HepG2 (cell line): Measurements from ENCODE around the gene CFAP100. TPM values are rescaled to one million over a fixed set of nuclear protein-coding genes. Genes with fewer than 3 reads are reported as not detected.

Source experiments
- ATAC-seq: fragments of 200-7000 bp; cut with Tn5 transposase; 3 replicates; pipeline ENCODE4 v1.9.1; 2020; ENCODE audit warnings: mild to moderate bottlenecking, moderate library complexity
- BruUV-seq: library from RNA; stranded (reverse); fragments of 400-500 nt; replicated peaks from 2 replicates; lab custom pipeline; 2021; lab: Mats Ljungman, UMichigan
- CTCF ChIA-PET: fragments of 300-600 bp; formaldehyde crosslinking; extraction: SDS; loops from one replicate; lab custom pipeline; 2021; ENCODE audit warnings: low total read pairs, inconsistent platforms, low intra/inter-chr PET ratio; lab: Yijun Ruan, JAX
- POLR2A ChIA-PET: fragments of 350-600 bp; sonication (Branson Sonifier 250); formaldehyde crosslinking; loops from one replicate; lab custom pipeline; 2020; ENCODE audit warnings: antibody characterized with exemption, inconsistent platforms; lab: Yijun Ruan, JAX
- DNase-seq: peaks from one replicate; pipeline ENCODE4 v3.0.0-alpha.2; 2015; ENCODE audit warnings: low spot score
- FAIRE-seq: peaks from 3 replicates; lab custom pipeline; 2011; peaks lifted over from hg19 to GRCh38; lab: Jason Lieb, UNC
- H2AFZ ChIP-seq: one replicate; pipeline ENCODE4 v1.6.1; 2011; ENCODE audit warnings: low read length, inconsistent platforms
- H3K27ac ChIP-seq: fragments of 300-600 bp; 3 replicates; pipeline ENCODE4 v1.8.0; 2011; ENCODE audit warnings: mixed run types, mild to moderate bottlenecking, mixed read lengths, low read length, inconsistent platforms; ENCODE audit not compliant: insufficient read depth; ENCODE audit errors: extremely low read length
- H3K27me3 ChIP-seq, 2 experiments: fragments of 200-600 bp in 1 of 2; 2 replicates in 1 of 2; 3 replicates in 1 of 2; pipeline versions ENCODE4 v1.6.0 to v1.8.0; 2011; ENCODE audit warnings: low read length in 2 of 2, mild to moderate bottlenecking in 2 of 2, moderate library complexity in 2 of 2, inconsistent platforms in 1 of 2; ENCODE audit not compliant: insufficient read depth in 2 of 2, control insufficient read depth in 1 of 2
- H3K36me3 ChIP-seq, 2 experiments: fragments of 200-600 bp in 1 of 2; replicated peaks in 1 of 2; 2 replicates in 1 of 2; 3 replicates in 1 of 2; pipeline versions ENCODE4 v1.5.1 to v1.8.0; 2011; ENCODE audit warnings: low read length in 2 of 2, inconsistent platforms in 1 of 2; ENCODE audit not compliant: insufficient read depth in 2 of 2, control insufficient read depth in 1 of 2
- H3K4me1 ChIP-seq: 2 replicates; pipeline ENCODE4 v1.5.1; 2012; ENCODE audit warnings: low read length, inconsistent platforms; ENCODE audit not compliant: insufficient read depth
- H3K4me2 ChIP-seq: 2 replicates; pipeline ENCODE4 v1.6.0; 2011; ENCODE audit warnings: low read depth, low read length, inconsistent platforms
- H3K4me3 ChIP-seq, 3 experiments: fragments of 200-600 bp in 1 of 3; sonication (generic), shearing (Covaris generic) in 1 of 3; replicated peaks in 1 of 3; 2 replicates each; pipeline ENCODE4 v1.5.1; 2011 to 2016; ENCODE audit warnings: low read length in 3 of 3, inconsistent platforms in 2 of 3, low read depth in 2 of 3, mild to moderate bottlenecking in 2 of 3, control low read depth in 1 of 3, mixed read lengths in 1 of 3; ENCODE audit not compliant: insufficient read depth in 1 of 3
- H3K79me2 ChIP-seq: one replicate; pipeline ENCODE4 v1.6.1; 2011; ENCODE audit warnings: low read length, inconsistent platforms; ENCODE audit not compliant: insufficient read depth
- H3K9ac ChIP-seq: 2 replicates; pipeline ENCODE4 v1.6.0; 2011; ENCODE audit warnings: mild to moderate bottlenecking, low read depth, low read length, inconsistent platforms; ENCODE audit not compliant: insufficient read depth
- H3K9me3 ChIP-seq: 2 replicates; pipeline ENCODE4 v1.5.1; 2012; ENCODE audit warnings: mild to moderate bottlenecking, low read length
- H4K20me1 ChIP-seq: 2 replicates; pipeline ENCODE4 v1.6.0; 2011; ENCODE audit warnings: inconsistent platforms, mild to moderate bottlenecking, low read length, moderate library complexity; ENCODE audit not compliant: insufficient read depth
- AHDC1 ChIP-seq: sonication (generic); formaldehyde crosslinking; IDR thresholded peaks from 2 replicates; pipeline ENCODE4 v1.5.1; 2020; ENCODE audit warnings: mild to moderate bottlenecking, missing genetic modification reagents, borderline replicate concordance
- EZH2 ChIP-seq: conservative IDR thresholded peaks from 2 replicates; pipeline ENCODE4 v1.6.1; 2012; ENCODE audit warnings: mild to moderate bottlenecking, low read depth, low read length, moderate library complexity
- HBP1 ChIP-seq: IDR thresholded peaks from 2 replicates; pipeline ENCODE4 v1.6.1; 2016; ENCODE audit warnings: low read depth, control low read depth
- HCFC1 ChIP-seq: fragments of 150-350 bp; IDR thresholded peaks from 2 replicates; pipeline ENCODE4 v1.6.1; 2014; ENCODE audit warnings: low read depth, low read length
- JUND ChIP-seq: sonication (generic); formaldehyde crosslinking; IDR thresholded peaks from 2 replicates; pipeline ENCODE4 v1.8.0; 2022; ENCODE audit warnings: mild to moderate bottlenecking, missing genetic modification reagents
- KLF6 ChIP-seq: IDR thresholded peaks from 2 replicates; pipeline ENCODE4 v1.8.0; 2016; ENCODE audit warnings: missing biosample characterization, missing genetic modification reagents
- POGZ ChIP-seq: sonication (generic); formaldehyde crosslinking; IDR thresholded peaks from 2 replicates; pipeline ENCODE4 v1.4.0; 2020; ENCODE audit warnings: mild to moderate bottlenecking, missing genetic modification reagents
- RFXAP ChIP-seq: sonication (generic); formaldehyde crosslinking; IDR thresholded peaks from 2 replicates; pipeline ENCODE4 v1.4.0; 2020; ENCODE audit warnings: missing genetic modification reagents, borderline replicate concordance
- SATB2 ChIP-seq: sonication (generic); formaldehyde crosslinking; IDR thresholded peaks from 2 replicates; pipeline ENCODE4 v1.5.0; 2020; ENCODE audit warnings: missing genetic modification reagents
- TFDP2 ChIP-seq: sonication (generic); formaldehyde crosslinking; IDR thresholded peaks from 2 replicates; pipeline ENCODE4 v1.4.0; 2020; ENCODE audit warnings: missing genetic modification reagents
- ZNF10 ChIP-seq: sonication (generic); formaldehyde crosslinking; IDR thresholded peaks from 2 replicates; pipeline ENCODE4 v1.4.0; 2020; ENCODE audit warnings: mild to moderate bottlenecking, low read depth, missing genetic modification reagents, borderline replicate concordance
- ZNF292 ChIP-seq: sonication (generic); formaldehyde crosslinking; IDR thresholded peaks from 2 replicates; pipeline ENCODE4 v1.8.1; 2022; ENCODE audit warnings: mild to moderate bottlenecking, low read depth, missing genetic modification reagents, borderline replicate concordance
- ZNF747 ChIP-seq: sonication (generic); formaldehyde crosslinking; IDR thresholded peaks from 2 replicates; pipeline ENCODE4 v1.8.1; 2023; ENCODE audit warnings: missing genetic modification reagents, mild to moderate bottlenecking, borderline replicate concordance
- ZNF773 ChIP-seq: sonication (generic); formaldehyde crosslinking; IDR thresholded peaks from 2 replicates; pipeline ENCODE4 v1.4.0; 2020; ENCODE audit warnings: missing genetic modification reagents, borderline replicate concordance
- WGBS: methylation state at CpG from one replicate; pipeline ENCODE4 v1.1.6; 2017; ENCODE audit warnings: low lambda C conversion rate; 5-methylcytosine and 5-hydroxymethylcytosine counted together
- in situ Hi-C: cut with HindIII; loops from 2 replicates; pipeline ENCODE4 v1.10.0; 2017; ENCODE audit warnings: low pct_unique_long_range_greater_than_20kb; ENCODE audit not compliant: extremely low pct_ligation_motif_present
- intact Hi-C: fragments of 100-400 bp; cut with micrococcal nuclease; formaldehyde crosslinking; loops from one replicate; pipeline ENCODE4 v1.10.0; 2022; ENCODE audit not compliant: unreplicated experiment
- polyA plus RNA-seq, 8 experiments: library from polyadenylated mRNA; depleted of rRNA in 3 of 8; stranded (reverse) in 7 of 8; unstranded in 1 of 8; fragments of >200 nt; fragmentation: Illumina TruSeq in 4 of 8; extraction: Trizol in 4 of 8; gene quantifications; 2 replicates each; pipeline versions ENCODE4 v1.2.1 to v1.2.3, GENCODE V29; 2011 to 2016; ENCODE audit warnings: low read depth in 4 of 8, missing spikeins in 1 of 8, mixed read lengths in 1 of 8; ENCODE audit not compliant: insufficient read depth in 1 of 8
- total RNA-seq, 5 experiments: library from RNA; depleted of rRNA; stranded (reverse); fragments of >200 nt; fragmentation: Illumina TruSeq; extraction: Trizol; gene quantifications; 2 replicates each; pipeline ENCODE4 v1.2.3, GENCODE V29; 2016; ENCODE audit warnings: low read depth in 1 of 5

CFAP100 gene
- total and polyA plus RNA-seq, 2 of the 13 experiments (the other 11 are each of a cell fraction or from before 2014, with no cell fraction given), result 0.32 TPM; not detected in 1

- Histone ChIP-seq H3K4me2 (peak overlapping the region; percentile 30), H3K36me3 (no peaks in the 10 kb centered on the region), H2AFZ (no peak overlapping the region), H3K9me3 (no peaks in the 10 kb centered on the region), H3K27ac (peak overlapping the region; percentile 2), H3K4me1 (peaks cover 86% of the 10 kb centered on the region), H3K79me2 (no peaks in the 10 kb centered on the region), H3K27me3 (no peaks in the 10 kb centered on the region; a peak in 1 of 5 replicates), H4K20me1 (no peaks in the 10 kb centered on the region), H3K4me3 (no peak overlapping the region), H3K9ac (no peak overlapping the region)
- no peak for DNase-seq
- ChIA-PET POLR2A (interaction anchor here (0.6 to 1.3 kb wide), 5 partner anchors 9 to 44 kb away, joined by 3 to 6 read pairs (median 4); partner anchors contain the start of gene ZXDC), CTCF (no interaction called here)
- intact Hi-C loops, result loop anchor here (1.0 kb wide), 1 partner anchor 9 kb away; no protein-coding TSS in a partner anchor
- no TSS peak for BruUV-seq
- in situ Hi-C loops, result no loop called here
- WGBS, result 55% methylated on average over 7 of the region's 8 CpGs
- FAIRE-seq, result no peak
- no peak for ATAC-seq
- TF ChIP-seq ZNF10, result no peak
- TF ChIP-seq HCFC1, result no peak
- TF ChIP-seq JUND (CRISPR knock-in tag), result no peak
- no peak for TF ChIP-seq ZNF747 (CRISPR knock-in tag)
- TF ChIP-seq KLF6, result no peak
- no peak for TF ChIP-seq AHDC1 (CRISPR knock-in tag)
- TF ChIP-seq POGZ (CRISPR knock-in tag), result no peak
- TF ChIP-seq EZH2, result no peak
- TF ChIP-seq SATB2, result no peak
- no peak for TF ChIP-seq ZNF292 (CRISPR knock-in tag)
- TF ChIP-seq RFXAP (CRISPR knock-in tag), result no peak
- TF ChIP-seq ZNF773 (CRISPR knock-in tag), result no peak
- no peak for TF ChIP-seq TFDP2 (CRISPR knock-in tag)
- TF ChIP-seq HBP1 (CRISPR knock-in tag), result no peak
Measured at GRCh38 chr3:126485176-126485897, 90.6 kb downstream of the CFAP100 start.
